Endothelial cell of umbilical vein (primary cell): ENCODE results near the gene SMC6. TPM values are rescaled to one million over a fixed set of nuclear protein-coding genes. Genes with fewer than 3 reads are reported as not detected.

ENCODE experiments used
- BruUV-seq: library from RNA; stranded (reverse); fragments of 400-500 nt; replicated peaks from 2 replicates; lab custom pipeline; 2021; lab: Mats Ljungman, UMichigan
- CTCF ChIA-PET: fragments of 300-600, 350-600 bp; sonication (Branson Sonifier 250); formaldehyde crosslinking; loops from one replicate; lab custom pipeline; 2021; ENCODE audit warnings: antibody characterized with exemption, inconsistent platforms; lab: Charles Lee
- POLR2A ChIA-PET: fragments of 300-600, 350-600 bp; sonication (Branson Sonifier 250); formaldehyde crosslinking; loops from one replicate; lab custom pipeline; 2021; ENCODE audit warnings: antibody characterized with exemption, inconsistent platforms; lab: Charles Lee
- DNase-seq: peaks from one replicate; pipeline ENCODE4 v3.0.0-alpha.2; 2011; ENCODE audit warnings: low read depth, low spot score
- FAIRE-seq: peaks from 2 replicates; lab custom pipeline; 2011; peaks lifted over from hg19 to GRCh38; lab: Jason Lieb, UNC
- H2AFZ ChIP-seq: 2 replicates; pipeline ENCODE4 v1.6.0; 2012; ENCODE audit warnings: low read depth, low read length, control low read depth, inconsistent platforms
- H3K27ac ChIP-seq: 2 replicates; pipeline ENCODE4 v1.5.1; 2011; ENCODE audit warnings: low read depth, mild to moderate bottlenecking, control low read depth, low read length, moderate library complexity; ENCODE audit not compliant: insufficient read depth
- H3K27me3 ChIP-seq, 2 experiments: 2 replicates each; pipeline versions ENCODE4 v1.6.0 to v1.6.1; 2011; ENCODE audit warnings: low read length in 2 of 2, mixed read lengths in 1 of 2; ENCODE audit not compliant: control insufficient read depth in 2 of 2, insufficient read depth in 2 of 2
- H3K36me3 ChIP-seq, 2 experiments: 2 replicates in 1 of 2; 3 replicates in 1 of 2; pipeline ENCODE4 v1.5.1; 2011; ENCODE audit warnings: low read length in 2 of 2, mild to moderate bottlenecking in 1 of 2, moderate library complexity in 1 of 2; ENCODE audit not compliant: control insufficient read depth in 2 of 2, insufficient read depth in 2 of 2; ENCODE audit errors: extremely low read depth in 1 of 2
- H3K4me1 ChIP-seq: 3 replicates; pipeline ENCODE4 v1.5.1; 2011; ENCODE audit warnings: mild to moderate bottlenecking, low read length; ENCODE audit not compliant: control insufficient read depth, insufficient read depth; ENCODE audit errors: extremely low read depth
- H3K4me2 ChIP-seq: 2 replicates; pipeline ENCODE4 v1.6.1; 2011; ENCODE audit warnings: low read length, control low read depth, mixed read lengths; ENCODE audit not compliant: insufficient read depth
- H3K4me3 ChIP-seq, 3 experiments: fragments of 200-600 bp in 1 of 3; sonication (generic), shearing (Covaris generic) in 1 of 3; replicated peaks in 1 of 3; 2 replicates each; pipeline ENCODE4 v1.5.1; 2011 to 2016; ENCODE audit warnings: control low read depth in 3 of 3, low read length in 3 of 3, mild to moderate bottlenecking in 2 of 3, inconsistent platforms in 1 of 3, low read depth in 1 of 3, moderate library complexity in 1 of 3; ENCODE audit not compliant: insufficient read depth in 1 of 3
- H3K79me2 ChIP-seq: 2 replicates; pipeline ENCODE4 v1.6.0; 2012; ENCODE audit warnings: low read length, inconsistent platforms; ENCODE audit not compliant: control insufficient read depth, insufficient read depth
- H3K9ac ChIP-seq: replicated peaks from 2 replicates; pipeline ENCODE3; 2011; ENCODE audit warnings: low read length, control low read depth; ENCODE audit not compliant: insufficient read depth; ENCODE audit errors: extremely low read depth
- H3K9me1 ChIP-seq: replicated peaks from 3 replicates; pipeline ENCODE4 v1.6.0; 2011; ENCODE audit warnings: mild to moderate bottlenecking, low read length; ENCODE audit not compliant: control insufficient read depth, insufficient read depth; ENCODE audit errors: extremely low read depth
- H3K9me3 ChIP-seq: replicated peaks from 2 replicates; pipeline ENCODE4 v1.5.1; 2012; ENCODE audit warnings: low read length, inconsistent platforms; ENCODE audit not compliant: control insufficient read depth, insufficient read depth
- H4K20me1 ChIP-seq: replicated peaks from 2 replicates; pipeline ENCODE3; 2011; ENCODE audit warnings: mild to moderate bottlenecking, low read length; ENCODE audit not compliant: control insufficient read depth, insufficient read depth; ENCODE audit errors: extremely low read depth
- EZH2 ChIP-seq: IDR thresholded peaks from 2 replicates; pipeline ENCODE4 v1.6.1; 2012; ENCODE audit warnings: borderline replicate concordance, low read depth, mild to moderate bottlenecking, moderate library complexity, low read length, inconsistent platforms; ENCODE audit not compliant: severe bottlenecking
- GATA2 ChIP-seq: IDR thresholded peaks from 2 replicates; pipeline ENCODE4 v1.7.0; 2011; ENCODE audit warnings: low read depth, mild to moderate bottlenecking, moderate library complexity, mixed read lengths, low read length; ENCODE audit not compliant: insufficient read length, insufficient read depth
- POLR2A ChIP-seq: IDR thresholded peaks from 2 replicates; pipeline ENCODE4 v1.6.1; 2012; ENCODE audit warnings: low read depth, mild to moderate bottlenecking, control low read depth, low read length
- POLR2AphosphoS5 ChIP-seq: IDR thresholded peaks from 2 replicates; pipeline ENCODE4 v1.6.1; 2012; ENCODE audit warnings: low read depth, mild to moderate bottlenecking, control low read depth, low read length, moderate library complexity; ENCODE audit not compliant: insufficient read depth
- dilution Hi-C: fragments of 300-500 bp; cut with MboI; formaldehyde crosslinking; loops from one replicate; pipeline ENCODE4 v1.15.0; 2019; ENCODE audit warnings: low sequenced_read_pairs; ENCODE audit not compliant: extremely low pct_ligation_motif_present
- intact Hi-C: fragments of 100-400 bp; cut with micrococcal nuclease; formaldehyde crosslinking; loops from one replicate; pipeline ENCODE4 v1.10.0; 2022
- polyA plus RNA-seq, 4 experiments: library from polyadenylated mRNA; depleted of rRNA in 3 of 4; stranded (reverse) in 3 of 4; unstranded in 1 of 4; fragments of >200 nt; gene quantifications; 2 replicates each; pipeline versions ENCODE4 v1.2.1 to v1.2.3, GENCODE V29; 2011 to 2012; ENCODE audit warnings: missing spikeins in 1 of 4
- total RNA-seq: library from RNA; stranded (reverse); gene quantifications from 2 replicates; pipeline ENCODE4 v1.2.3, GENCODE V29; 2021
- TF ChIP-seq, protein P1 (sequence below), 2 donors: IDR thresholded peaks; 1 replicate in 1 of 2; 2 replicates in 1 of 2; pipeline ENCODE4 v1.5.1; 2011; ENCODE audit warnings: low read length in 2 of 2, mild to moderate bottlenecking in 2 of 2, moderate library complexity in 2 of 2, control low read depth in 1 of 2, inconsistent platforms in 1 of 2, low read depth in 1 of 2; ENCODE audit not compliant: insufficient read depth in 1 of 2; ENCODE audit errors: extremely low read depth in 1 of 2

The SMC6 gene
- total and polyA plus RNA-seq, 2 donors (not counting 3 experiments of a cell fraction or from before 2014, with no cell fraction given): 7.7 to 38.3 TPM

DNA sequence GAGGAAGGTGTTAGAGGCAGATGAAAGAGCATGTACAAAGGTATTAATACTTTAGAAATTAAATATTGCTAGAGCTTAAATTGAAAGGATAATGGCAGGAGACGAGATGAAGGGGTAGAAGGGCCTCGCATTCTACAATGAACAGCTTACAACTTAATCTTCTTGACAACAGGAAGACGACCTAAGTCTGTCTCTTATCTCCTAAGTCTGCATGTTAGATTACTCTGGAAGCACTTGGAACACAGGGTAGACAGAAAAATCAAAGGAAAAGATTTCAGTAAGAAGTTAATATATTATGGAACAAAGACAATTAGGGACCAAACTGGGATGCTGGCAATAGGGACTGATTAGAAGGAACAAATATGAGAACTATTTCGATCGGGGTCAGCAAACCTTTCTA, 34.9 kb downstream of the SMC6 start:
- TF ChIP-seq EZH2: no peak
- dilution Hi-C loops: no loop called here
- no peak overlapping the region for H3K27ac ChIP-seq
- H3K9me1 ChIP-seq: peaks cover 3% of the 10 kb centered on the region
- FAIRE-seq (no peak), DNase-seq (no peak)
- CTCF ChIA-PET: interaction anchor here (1.6 to 3.0 kb wide), 5 partner anchors 10 to 39 kb away, joined by 8 to 27 read pairs (median 11); no protein-coding TSS in a partner anchor
- H3K9me3 ChIP-seq: no peaks in the 10 kb centered on the region
- H3K4me1 ChIP-seq: no peaks in the 10 kb centered on the region
- no peaks in the 10 kb centered on the region for H3K27me3 ChIP-seq
- POLR2A ChIA-PET: interaction anchor here (0.6 kb wide), 1 partner anchor 35 kb away, joined by 5 read pairs; the partner anchor contains the start of genes GEN1 and SMC6
- H3K4me3 ChIP-seq: no peak overlapping the region
- no TSS peak for BruUV-seq
- no peak overlapping the region for H3K9ac ChIP-seq
- no peak overlapping the region for H2AFZ ChIP-seq
- H3K79me2 ChIP-seq: no peaks in the 10 kb centered on the region
- no peak overlapping the region for H3K4me2 ChIP-seq
- peaks cover 5 to 38% of the 10 kb centered on the region in 2 experiments for H3K36me3 ChIP-seq
- no peaks in the 10 kb centered on the region for H4K20me1 ChIP-seq
- intact Hi-C loops: loop anchor here (1.0 kb wide), 3 partner anchors 36 to 431 kb away; partner anchors contain the start of gene GEN1

DNA sequence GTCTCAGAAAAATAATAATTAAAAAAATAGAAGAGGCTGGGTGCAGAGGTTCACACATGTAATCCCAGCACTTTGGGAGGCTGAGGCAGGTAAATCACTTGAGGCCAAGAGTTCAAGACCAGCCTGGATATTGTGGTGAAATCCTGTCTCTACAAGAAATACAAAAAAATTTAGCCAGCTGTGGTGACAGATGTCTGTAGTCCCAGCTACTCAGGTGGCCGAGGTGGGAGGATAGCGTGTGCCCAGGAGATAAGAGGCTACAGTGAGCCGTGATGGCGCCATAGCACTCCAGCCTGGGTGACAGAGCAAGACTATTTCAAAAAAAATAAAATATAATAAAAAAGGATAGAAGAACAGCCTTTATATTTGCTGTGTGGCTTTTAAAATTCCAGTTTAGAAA, 35.9 kb downstream of the SMC6 start:
- H3K4me2 ChIP-seq: no peak overlapping the region
- no peaks in the 10 kb centered on the region for H3K27me3 ChIP-seq
- H3K9ac ChIP-seq: no peak overlapping the region
- BruUV-seq: no TSS peak
- DNase-seq (no peak), FAIRE-seq (no peak)
- H3K36me3 ChIP-seq: peaks cover 10 to 39% of the 10 kb centered on the region in 2 experiments
- H3K9me3 ChIP-seq: no peaks in the 10 kb centered on the region
- dilution Hi-C loops: no loop called here
- TF ChIP-seq, protein P1, sequence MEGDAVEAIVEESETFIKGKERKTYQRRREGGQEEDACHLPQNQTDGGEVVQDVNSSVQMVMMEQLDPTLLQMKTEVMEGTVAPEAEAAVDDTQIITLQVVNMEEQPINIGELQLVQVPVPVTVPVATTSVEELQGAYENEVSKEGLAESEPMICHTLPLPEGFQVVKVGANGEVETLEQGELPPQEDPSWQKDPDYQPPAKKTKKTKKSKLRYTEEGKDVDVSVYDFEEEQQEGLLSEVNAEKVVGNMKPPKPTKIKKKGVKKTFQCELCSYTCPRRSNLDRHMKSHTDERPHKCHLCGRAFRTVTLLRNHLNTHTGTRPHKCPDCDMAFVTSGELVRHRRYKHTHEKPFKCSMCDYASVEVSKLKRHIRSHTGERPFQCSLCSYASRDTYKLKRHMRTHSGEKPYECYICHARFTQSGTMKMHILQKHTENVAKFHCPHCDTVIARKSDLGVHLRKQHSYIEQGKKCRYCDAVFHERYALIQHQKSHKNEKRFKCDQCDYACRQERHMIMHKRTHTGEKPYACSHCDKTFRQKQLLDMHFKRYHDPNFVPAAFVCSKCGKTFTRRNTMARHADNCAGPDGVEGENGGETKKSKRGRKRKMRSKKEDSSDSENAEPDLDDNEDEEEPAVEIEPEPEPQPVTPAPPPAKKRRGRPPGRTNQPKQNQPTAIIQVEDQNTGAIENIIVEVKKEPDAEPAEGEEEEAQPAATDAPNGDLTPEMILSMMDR (IDR thresholded peaks at IDR 0.05; ENCODE audit: extremely low read depth in 1 of 2, insufficient read depth in 1 of 2, low read depth in 1 of 2, low read length in 2 of 2): no peak
- TF ChIP-seq POLR2AphosphoS5 (no peak), GATA2 (no peak), POLR2A (no peak)
- no peak overlapping the region for H2AFZ ChIP-seq
- no peaks in the 10 kb centered on the region for H3K9me1 ChIP-seq
- intact Hi-C loops: no loop called here
- H3K79me2 ChIP-seq: no peaks in the 10 kb centered on the region
- H4K20me1 ChIP-seq: no peaks in the 10 kb centered on the region
- no peak overlapping the region for H3K27ac ChIP-seq
- CTCF ChIA-PET: interaction anchor here (1.4 to 2.0 kb wide), 2 partner anchors 11 to 47 kb away, joined by 3 to 5 read pairs; no protein-coding TSS in a partner anchor
- POLR2A ChIA-PET: no interaction called here
- no peaks in the 10 kb centered on the region for H3K4me1 ChIP-seq
- H3K4me3 ChIP-seq: no peak overlapping the region
